Right forelimb (tissue), 1 donor: ENCODE measurements around the gene SETDB2.
"Not testable (repeated sequence)": the region's sequence is repeated elsewhere in the genome, so short reads cannot be mapped to it uniquely, and the experiment has no call there.

Source experiments
- DNase-seq: peaks from one replicate; pipeline ENCODE4 v3.0.0-alpha.2; 2018

The SETDB2 gene

DNA sequence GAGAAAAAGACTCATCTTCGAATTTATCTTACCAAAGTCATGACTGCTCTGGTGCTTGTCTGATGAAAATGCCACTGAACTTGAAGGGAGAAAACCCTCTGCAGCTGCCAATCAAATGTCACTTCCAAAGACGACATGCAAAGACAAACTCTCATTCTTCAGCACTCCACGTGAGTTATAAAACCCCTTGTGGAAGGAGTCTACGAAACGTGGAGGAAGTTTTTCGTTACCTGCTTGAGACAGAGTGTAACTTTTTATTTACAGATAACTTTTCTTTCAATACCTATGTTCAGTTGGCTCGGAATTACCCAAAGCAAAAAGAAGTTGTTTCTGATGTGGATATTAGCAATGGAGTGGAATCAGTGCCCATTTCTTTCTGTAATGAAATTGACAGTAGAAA lies 32.5 kb downstream of the SETDB2 start:
- DNase-seq = no peak

DNA sequence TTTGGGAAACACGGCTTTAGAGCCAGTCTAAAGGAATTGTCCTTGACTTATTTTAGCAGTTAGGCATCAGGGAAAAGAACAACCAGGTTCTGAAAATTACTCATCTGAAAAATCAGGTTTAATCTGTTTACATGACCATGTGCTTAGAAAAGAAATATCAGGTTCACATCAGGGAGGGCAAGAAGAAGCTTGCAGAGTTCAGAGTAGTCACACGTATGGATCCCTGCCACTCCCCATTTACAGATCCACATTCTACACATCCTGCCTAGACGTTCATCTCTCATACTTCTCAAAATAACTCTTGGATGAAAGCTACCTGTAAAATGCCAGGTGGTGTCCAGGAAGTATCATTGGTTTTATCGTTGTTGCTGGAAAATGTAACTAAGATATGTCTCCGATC lies 37.7 kb downstream of the SETDB2 start:
- DNase-seq = no peak

DNA sequence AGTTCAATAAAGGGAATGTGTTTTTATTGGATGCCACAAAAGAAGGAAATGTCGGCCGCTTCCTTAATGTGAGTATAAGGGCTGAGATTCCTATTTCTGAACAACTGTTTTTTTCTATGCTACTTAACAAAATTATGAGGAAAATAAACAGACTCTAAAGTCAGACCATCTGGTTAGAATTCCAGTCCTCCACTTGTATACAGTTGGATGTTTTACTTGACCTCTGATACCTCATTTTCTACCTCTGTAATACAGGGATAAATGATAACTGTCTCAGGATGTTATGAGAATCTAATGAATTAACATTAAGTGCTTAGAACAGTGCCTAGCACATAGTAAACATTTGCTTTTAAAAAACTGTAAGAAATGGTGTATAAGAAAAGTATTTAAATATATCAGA lies 44.5 kb downstream of the SETDB2 start:
- DNase-seq = no peak

DNA sequence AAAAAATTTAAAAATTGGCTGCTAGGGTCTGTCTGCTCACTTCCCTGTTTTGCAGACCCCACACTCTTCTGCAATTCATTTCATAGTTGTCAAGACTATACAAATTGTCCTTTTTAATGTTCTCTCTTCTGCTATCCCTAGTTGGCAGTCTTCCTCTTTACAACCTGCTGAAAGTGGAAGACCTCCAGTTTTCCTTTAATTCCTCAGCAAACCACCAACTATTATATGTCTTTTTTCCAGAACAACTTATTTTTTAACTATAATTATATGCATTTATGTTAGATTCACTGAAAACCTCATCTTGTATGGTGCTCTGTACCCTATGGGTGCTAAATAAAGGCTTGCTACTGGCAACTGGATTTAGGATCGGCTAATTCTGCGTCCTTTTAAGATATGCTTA lies 50.6 kb downstream of the SETDB2 start:
- DNase-seq = no peak

DNA sequence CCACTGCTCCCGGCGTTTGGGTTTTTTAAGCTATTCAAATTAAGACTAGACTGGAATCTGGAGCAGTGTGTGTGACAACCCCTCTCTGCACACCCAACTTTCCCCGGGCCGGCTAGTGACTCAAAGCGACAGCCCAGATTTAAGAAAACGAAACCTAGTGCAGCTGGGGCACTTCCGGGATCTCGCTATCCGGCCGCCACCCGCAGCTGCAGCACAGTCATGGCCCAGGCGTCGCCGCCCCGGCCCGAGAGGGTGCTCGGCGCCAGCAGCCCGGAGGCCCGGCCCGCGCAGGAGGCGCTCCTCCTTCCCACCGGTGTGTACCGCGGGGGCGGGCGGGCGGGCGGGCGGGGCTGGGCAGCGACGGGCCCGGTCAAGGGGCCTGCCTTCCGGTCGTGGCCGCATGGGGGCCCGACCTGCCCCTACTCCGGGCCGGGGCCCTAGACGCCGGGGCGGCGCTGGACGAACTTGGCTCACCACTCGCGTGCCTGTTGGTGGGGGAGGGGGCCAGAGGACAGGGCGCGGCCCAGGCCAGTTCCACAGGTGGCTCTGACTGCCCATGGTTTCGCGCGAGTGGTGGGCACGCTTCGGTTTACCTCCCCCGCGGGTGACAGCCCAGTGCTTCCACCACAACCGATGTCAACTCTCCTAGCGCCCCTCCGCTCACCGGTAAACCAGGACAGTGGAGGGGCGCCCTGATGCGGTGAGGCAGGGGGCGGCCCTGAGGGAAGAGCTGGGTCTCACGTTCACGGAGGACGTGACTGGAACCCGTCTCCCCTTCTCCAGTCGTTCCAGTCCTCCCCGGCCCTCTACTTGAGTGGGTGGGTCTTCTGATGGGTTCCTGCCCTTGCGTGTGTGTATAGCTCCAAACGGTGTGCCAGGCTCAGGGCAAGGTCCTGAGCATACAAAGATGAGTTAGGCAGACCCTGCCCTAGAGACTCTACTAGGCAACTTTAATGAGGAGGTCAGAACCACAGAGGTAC lies 52.0 kb downstream of the SETDB2 start, which contains the start of gene PHF11:
TSS of gene PHF11 (plus strand) at position 171 of the 980 bp plus-strand sequence. CDS start at position 220, 49 bp downstream.
- DNase-seq = peak; percentile 86

DNA sequence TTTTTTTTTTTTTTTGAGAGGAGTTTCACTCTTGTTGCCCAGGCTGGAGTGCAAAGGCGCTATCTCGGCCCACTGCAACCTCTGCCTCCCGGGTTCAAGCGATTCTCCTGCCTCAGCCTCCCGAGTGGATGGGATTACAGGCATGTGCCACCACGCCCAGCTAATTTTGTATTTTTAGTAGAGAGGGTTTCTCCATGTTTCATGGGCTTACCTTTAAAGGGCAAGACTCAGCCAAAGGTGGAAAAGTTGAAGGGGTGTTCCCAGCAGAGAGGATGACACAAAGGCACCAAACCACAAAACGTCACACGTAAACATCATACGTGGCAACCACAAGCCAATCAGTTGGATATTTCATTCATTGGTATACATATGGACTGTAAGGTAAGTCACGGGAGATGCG lies 52.8 kb downstream of the SETDB2 start:
- DNase-seq = not testable (repeated sequence)

DNA sequence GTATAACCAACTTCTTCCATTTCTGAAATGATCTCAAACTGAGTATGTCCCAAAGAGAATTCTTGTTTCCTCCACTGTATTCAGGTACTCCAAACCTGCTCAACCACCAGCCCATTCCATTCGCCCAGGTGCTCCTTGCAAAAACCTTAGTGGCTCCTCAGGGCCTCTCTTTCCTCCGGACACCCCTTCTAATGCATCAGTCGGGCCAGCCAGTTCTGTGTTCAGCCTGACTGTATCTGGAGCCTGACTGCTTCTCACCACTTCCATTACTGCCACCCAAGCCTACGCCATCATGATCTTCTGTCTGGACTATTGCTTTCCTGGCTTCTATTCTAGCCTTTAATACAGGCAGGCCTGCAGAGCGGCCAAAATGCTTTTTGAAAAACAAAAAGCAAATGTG lies 53.2 kb downstream of the SETDB2 start:
- no peak for DNase-seq

DNA sequence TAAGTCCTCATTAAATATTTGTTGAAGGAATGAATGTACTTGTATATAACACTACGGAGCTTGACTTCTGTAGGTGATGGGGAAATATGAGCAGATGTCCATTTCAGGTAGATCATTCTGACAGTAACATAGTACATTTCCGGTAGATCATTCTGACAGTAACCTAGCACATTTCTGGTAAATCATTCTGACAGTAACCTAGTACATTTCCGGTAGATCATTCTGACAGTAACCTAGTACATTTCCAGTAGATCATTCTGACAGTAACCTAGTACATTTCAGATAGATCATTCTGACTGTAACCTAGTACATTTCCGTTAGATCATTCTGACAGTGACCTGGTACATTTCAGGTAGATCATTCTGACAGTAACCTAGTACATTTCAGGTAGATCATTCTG lies 54.1 kb downstream of the SETDB2 start:
- DNase-seq = no peak

DNA sequence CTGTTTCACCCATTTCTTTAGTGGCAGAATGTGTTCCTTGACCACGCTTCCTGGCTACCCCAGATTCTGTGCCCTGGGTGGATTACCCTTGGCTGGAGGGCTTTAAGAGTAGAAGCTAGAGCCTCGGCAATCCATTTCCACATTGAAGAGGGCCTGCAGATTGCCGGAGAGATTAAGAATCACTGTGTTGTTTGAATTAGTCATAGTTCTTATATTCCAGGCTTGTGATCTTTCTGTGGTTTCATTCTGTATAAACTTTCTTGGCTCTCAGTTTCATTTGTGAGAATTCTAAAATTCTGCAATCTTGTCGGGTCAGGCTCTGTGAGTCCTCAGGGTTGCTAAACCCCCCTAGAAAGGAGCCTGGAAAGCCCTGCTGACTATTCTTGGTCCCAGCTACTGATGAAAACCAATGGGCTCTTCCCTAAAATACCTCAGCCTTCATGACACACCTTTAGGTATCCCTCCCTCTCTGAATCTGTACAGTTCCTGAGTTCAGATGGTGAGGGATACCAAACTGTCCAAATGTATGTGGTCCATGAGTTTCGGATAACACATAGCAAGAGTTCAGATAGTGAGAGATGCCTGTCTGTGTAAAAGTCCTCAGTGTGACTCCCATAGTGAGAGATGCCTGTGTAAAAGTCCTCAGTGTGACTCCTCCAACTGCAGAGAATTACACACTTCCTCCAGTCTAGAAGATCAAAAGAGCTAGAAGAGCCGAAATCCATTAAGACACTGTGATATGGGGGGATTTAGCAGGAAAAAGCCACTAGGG lies 56.0 kb downstream of the SETDB2 start:
- DNase-seq = no peak

DNA sequence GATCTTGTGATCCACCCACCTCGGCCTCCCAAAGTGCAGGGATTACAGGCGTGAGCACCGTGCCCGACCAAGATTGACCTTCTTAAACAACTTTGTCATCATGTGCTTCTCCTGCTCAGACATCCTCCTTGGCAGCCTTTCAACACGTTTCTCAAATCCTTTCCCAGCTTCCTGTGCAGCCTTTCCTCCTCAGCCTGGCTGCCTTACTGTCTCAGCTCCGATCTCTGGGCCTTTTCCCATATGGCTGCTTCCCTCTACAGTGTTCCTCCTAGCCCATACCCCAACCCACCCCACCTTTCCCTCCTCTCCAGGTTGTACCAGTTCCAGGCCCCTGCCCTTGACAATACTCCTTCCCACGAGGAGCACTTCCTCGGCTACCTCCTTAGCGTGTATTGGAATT lies 58.9 kb downstream of the SETDB2 start:
- no peak for DNase-seq

DNA sequence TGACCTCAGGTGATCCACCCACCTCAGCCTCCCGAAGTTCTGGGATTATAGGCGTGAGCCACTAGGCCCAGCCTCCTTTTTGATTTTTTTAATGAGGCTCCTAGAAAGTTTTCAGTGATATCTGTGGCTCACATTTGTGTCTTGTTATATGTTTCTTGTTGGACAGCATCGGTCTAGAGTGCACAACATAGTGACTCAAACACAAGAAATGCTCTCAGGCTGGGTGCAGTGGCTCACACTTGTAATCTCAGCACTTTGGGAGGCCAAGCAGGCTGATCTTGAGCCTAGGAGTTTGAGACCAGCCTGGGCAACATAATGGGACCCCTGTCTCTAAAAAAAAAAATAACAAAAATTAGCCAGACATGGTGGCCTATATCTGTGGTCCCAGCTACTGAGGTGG lies 59.9 kb downstream of the SETDB2 start:
- no peak for DNase-seq

DNA sequence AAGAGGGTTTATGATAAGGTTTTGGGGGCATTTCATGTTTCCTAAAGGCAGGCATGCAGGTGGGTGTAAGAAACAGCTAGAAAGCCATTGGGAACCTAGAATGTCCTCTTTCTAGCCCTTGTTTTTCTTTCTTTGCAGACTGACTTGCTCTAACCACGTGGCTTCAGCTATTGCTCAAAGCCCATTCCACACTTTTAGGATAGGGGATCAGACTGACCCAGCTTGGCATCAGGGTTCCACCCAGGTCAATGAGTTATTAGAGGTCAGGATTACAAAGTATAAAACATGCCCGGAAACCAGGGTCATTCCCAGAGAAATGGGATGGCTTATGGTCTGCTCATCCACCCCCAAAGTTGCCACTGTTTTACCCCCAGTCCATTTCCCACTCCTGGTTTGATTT lies 68.5 kb downstream of the SETDB2 start:
- DNase-seq = no peak

DNA sequence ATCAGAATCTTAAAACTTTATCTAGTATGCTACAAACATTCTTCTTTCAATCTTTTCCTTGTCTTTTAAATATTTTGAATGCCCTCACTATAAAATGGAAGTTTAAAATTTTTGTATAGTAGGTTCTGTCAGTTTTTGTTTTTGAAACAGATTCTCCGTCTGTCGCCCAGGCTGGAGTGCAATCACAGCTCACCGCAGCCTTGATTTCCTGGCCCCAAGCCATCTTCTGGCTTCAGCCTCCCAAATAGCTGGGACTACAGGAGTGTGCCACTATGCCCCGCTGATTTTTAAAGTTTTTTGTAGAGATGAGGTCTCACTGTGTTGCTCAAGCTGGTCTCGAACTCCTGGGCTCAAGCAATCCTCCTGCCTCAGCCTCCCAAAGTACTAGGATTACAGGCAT lies 72.4 kb downstream of the SETDB2 start:
- no peak for DNase-seq

DNA sequence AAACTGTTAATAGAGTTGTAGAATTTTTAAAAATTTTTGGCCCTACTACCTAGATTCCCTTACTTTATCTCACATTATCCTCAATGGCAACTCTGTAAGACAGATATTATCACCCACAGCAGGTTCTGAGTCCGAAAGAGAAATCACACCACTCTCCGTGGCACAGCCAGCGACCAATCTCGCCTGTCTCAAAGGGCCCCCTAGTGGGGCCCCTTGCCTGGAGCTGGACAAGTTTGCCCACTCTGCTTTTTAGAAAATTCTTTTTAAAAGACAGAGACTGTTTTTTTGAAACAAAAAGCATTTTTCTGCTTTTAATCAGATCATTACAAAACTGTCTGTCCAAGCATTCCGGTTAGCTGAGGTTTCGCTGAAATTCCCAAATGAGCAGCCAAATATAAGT lies 73.4 kb downstream of the SETDB2 start:
- no peak for DNase-seq

DNA sequence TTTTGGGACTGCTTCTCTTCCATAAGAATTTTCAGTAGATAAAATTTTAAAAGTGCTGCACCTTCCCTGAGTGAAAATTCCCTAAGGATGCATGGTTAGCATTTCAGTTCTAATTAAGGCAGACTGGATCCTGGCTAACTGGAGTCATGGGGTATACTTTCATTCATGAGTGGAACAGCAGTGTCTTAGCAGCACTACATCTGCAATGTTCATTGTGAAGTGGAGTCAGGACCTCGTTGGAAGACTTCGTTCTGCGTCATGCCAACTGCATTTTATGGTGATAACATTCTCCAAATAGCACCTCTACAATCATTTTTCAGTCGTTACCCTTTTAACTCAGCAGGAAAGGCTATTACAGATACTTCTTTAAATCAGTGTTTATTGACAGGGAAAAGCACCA lies 77.2 kb downstream of the SETDB2 start:
- no peak for DNase-seq

DNA sequence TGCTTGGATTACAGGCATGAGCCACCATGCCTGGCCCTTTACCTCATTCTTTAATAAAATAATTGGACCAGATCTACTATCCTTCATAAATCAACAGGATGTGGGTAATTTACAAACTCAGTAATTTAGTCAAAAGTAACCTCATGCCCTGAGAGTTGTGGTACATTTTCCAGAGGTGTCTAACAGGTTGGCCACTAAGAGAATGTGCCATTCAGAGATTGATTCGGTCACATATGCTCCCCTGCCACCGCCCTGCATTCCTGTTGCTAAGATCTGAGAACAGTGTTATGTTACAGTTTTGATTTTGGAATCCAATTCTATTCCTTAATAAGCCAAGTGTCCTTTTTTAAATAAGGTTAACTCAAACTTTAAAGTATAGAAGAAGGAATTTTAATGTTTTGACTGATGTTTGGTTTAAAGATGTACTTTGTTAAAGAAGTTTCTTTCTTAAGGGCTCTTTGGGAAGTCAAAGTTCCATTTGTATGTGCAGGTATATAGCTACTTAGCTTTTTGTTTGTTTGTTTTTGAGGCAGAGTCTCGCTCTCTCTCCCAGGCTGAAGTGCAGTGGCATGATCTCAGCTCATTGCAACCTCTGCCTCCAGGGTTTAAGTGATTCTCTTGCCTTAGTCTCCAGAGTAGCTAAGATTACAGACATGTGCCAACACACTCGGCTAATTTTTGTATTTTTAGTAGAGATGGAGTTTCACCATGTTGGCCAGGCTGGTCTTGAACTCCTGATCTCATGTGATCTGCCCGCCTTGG lies 80.8 kb downstream of the SETDB2 start:
- DNase-seq = no peak

DNA sequence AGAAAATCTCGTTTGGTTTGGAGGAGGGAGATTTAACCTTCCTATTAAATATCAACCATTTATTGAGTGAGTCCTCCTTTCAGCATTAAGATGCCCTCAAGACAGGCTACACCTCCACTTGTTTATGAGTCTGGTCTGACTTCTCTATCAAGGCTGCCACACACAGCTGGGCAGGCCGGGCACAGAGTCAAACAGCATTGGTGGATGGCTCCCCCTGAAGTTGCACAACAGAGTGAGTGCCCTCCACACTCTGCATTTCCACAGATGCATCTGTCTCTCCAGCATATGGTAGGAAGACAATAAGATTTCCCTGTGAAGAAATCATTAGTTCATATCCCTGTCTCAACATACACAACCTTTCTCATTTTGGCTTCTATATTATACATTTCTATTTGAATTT lies 83.0 kb downstream of the SETDB2 start:
- DNase-seq = no peak

DNA sequence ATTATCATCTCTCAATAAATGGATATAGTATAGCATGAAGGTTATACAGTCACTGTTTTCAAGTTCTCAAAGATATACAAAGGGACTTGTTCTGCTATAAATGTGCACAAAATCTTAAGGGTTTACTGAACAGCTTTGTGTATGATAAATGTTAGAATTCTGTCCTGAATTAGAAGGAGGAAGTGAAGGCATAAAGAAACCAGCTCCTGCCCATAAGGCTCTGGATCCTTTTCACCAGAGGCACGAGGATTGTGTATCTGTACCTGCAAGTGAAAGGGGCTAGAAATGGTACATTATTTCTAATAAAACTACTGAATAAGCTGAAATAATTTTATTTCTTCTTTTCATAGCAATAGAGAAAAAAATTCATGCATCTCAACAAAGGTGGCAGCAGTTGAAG lies 84.1 kb downstream of the SETDB2 start:
- DNase-seq = no peak

DNA sequence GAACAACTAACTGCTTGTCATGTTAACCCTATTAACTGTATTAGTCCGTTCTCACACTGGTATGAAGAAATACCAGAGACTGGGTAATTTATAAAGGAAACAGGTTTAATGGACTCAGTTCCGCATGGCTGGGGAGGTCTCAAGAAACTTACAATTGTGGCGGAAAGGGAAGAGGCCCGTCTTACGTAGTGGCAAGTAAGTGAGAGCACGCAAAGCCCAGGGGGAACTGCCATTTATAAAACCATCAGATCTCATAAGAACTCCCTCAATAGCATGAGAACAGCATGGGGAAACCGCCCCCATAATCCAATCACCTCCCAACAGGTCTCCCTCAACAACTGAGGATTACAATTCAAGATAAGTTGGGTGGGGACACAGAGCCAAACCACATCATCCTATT lies 86.4 kb downstream of the SETDB2 start:
- no peak for DNase-seq

DNA sequence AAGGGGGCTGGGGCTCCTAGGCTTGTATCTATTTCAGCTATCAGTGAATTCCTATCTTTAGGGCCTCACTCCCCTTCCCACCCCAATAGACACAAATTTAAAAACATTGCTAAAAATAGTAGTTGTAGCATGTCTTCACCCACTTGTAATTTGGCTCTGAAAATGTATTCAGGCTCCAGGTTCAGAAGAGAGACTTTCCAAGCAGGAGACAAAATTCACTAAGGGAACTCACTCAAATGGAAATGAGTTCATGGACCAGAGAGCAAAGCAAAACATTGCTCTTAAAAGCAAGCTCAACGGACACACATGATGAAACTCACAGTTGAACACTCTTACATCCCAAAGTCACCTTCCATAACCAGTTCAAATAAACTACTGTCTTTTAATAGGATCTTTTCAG lies 88.5 kb downstream of the SETDB2 start:
- no peak for DNase-seq

DNA sequence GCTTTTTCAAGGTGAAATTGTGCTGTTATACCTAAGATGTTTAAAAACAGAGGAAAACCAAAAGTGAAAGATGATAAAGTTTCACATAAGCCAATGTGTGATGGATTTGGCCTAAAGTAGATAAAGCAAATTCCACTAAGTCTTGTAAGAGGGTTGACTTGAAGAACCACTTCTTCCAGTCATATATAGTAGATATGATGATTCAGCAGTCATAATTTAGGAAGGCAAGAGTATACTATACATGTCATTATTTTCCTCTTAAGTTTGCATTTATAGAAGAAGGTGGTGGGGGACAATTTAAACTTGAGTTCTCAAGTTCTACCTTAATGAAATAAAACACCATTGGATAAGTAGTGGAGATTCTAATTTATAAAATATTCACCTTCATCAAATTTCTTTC lies 88.9 kb downstream of the SETDB2 start:
- no peak for DNase-seq

DNA sequence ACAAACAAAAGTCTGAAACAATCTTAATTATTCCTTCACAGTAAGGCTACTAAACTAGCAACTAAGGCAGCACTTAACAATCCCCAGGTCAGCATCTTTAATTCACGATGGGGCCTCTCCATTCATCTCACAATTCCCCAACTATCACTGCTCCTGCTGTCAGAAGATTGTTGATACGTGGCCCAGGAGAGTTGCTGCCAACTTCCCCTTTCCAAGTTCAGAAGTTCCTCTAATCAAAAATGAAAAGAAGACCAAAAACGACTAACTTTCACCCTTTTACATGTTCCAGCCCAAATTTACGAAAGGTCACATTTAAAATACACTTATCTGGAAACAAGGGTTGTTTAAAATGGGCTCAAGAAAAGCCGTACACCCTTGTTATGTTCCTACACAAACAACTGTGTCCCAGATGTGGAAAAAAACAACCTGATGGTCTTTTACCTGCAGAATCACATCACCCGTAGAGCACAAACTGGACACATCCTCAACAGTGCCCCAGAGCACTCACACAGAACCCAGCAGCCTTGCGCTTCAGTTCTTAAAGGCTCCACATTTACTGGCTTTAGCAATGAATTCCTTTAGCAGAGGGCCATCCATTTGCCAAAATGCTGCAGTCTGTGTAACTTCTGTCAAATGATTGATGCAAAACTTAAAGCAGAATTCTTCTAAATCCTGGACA lies 89.7 kb downstream of the SETDB2 start:
- no peak for DNase-seq
